Suppressor macrophage treated with lipopolysaccharide for 1 hour (primary cell): Measurements from ENCODE around the gene SENP5.

Experiments
- DNase-seq, 3 donors: peaks; one replicate each; pipeline ENCODE4 v3.0.0-alpha.2; 2020 to 2022

Gene SENP5

GRCh38 chr3:196969660-196970546 lies 102.2 kb downstream of the SENP5 start:
- DNase-seq, result peak; percentile 73 to 92 (median 85)

- DNase-seq, result no peak
Measured at GRCh38 chr3:196970547-196971093, 102.9 kb downstream of the SENP5 start.

GRCh38 chr3:196971094-196971698 lies 103.5 kb downstream of the SENP5 start:
- no peak for DNase-seq

GRCh38 chr3:196974661-196975060 lies 106.9 kb downstream of the SENP5 start:
- no peak for DNase-seq

GRCh38 chr3:196975349-196975748 lies 107.6 kb downstream of the SENP5 start:
- DNase-seq, result no peak

GRCh38 chr3:196976941-196977340 lies 109.2 kb downstream of the SENP5 start:
- DNase-seq, result no peak

GRCh38 chr3:196979545-196979944 lies 111.8 kb downstream of the SENP5 start:
- DNase-seq, result no peak

- no peak for DNase-seq
Measured at GRCh38 chr3:196981657-196982056, 113.9 kb downstream of the SENP5 start.

- no peak for DNase-seq
Measured at GRCh38 chr3:196983186-196983585, 115.5 kb downstream of the SENP5 start.
